B cell (primary cell): ENCODE measurements around the gene TANC1.

Experiments used
- EZH2 ChIP-seq: IDR thresholded peaks from 2 replicates; pipeline ENCODE4 v1.6.1; 2012; ENCODE audit warnings: borderline replicate concordance, low read depth, mild to moderate bottlenecking, moderate library complexity, low read length; ENCODE audit not compliant: insufficient read depth, poor library complexity, severe bottlenecking
- TF ChIP-seq, protein P1 (sequence below): fragments of 200-600 bp; IDR thresholded peaks from one replicate; pipeline ENCODE4 v1.8.0; 2022; ENCODE audit warnings: antibody characterized with exemption, mild to moderate bottlenecking

DNA sequence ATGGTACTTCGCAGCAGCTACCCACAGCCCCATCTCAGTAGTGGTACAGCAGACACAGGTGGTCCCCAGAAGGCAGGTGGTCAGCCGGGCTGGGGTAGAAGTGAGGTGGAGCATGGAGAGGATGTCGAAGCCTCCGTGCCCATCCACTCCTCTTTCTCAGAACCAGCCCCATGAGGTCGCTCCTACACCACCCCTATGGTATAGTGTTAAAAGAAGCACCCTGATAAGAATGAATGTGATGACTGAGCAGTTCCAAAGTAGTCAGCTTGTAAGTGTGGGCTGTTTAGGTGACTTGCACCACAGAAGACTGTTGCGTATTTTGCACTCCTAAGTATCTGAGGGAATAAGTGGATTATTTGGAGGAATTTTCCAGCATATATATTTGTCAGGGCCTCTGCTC is 206.7 kb downstream of the TANC1 start:
- TF ChIP-seq, protein P1, sequence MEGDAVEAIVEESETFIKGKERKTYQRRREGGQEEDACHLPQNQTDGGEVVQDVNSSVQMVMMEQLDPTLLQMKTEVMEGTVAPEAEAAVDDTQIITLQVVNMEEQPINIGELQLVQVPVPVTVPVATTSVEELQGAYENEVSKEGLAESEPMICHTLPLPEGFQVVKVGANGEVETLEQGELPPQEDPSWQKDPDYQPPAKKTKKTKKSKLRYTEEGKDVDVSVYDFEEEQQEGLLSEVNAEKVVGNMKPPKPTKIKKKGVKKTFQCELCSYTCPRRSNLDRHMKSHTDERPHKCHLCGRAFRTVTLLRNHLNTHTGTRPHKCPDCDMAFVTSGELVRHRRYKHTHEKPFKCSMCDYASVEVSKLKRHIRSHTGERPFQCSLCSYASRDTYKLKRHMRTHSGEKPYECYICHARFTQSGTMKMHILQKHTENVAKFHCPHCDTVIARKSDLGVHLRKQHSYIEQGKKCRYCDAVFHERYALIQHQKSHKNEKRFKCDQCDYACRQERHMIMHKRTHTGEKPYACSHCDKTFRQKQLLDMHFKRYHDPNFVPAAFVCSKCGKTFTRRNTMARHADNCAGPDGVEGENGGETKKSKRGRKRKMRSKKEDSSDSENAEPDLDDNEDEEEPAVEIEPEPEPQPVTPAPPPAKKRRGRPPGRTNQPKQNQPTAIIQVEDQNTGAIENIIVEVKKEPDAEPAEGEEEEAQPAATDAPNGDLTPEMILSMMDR, result no peak
- TF ChIP-seq EZH2, result no peak
